Trophoblast cell (in vitro differentiated cells and primary cell): ENCODE measurements around the gene NRK.
A peak's percentile ranks its signal among the peaks of the same experiment; 100 is the strongest.

ENCODE experiments used
- DNase-seq, 2 donors: peaks; one replicate each; pipeline ENCODE4 v3.0.0-alpha.2; 2016
- H2AFZ ChIP-seq: 2 replicates; pipeline ENCODE4 v1.6.1; 2013; ENCODE audit warnings: low read length, moderate library complexity, mild to moderate bottlenecking; ENCODE audit not compliant: insufficient read depth, poor library complexity
- H2AK5ac ChIP-seq: 2 replicates; pipeline ENCODE4 v1.6.1; 2013; ENCODE audit warnings: mild to moderate bottlenecking, low read length
- H2BK120ac ChIP-seq: 2 replicates; pipeline ENCODE4 v1.6.1; 2013; ENCODE audit warnings: low read length, mild to moderate bottlenecking, moderate library complexity; ENCODE audit not compliant: insufficient read depth, poor library complexity
- H2BK12ac ChIP-seq: 2 replicates; pipeline ENCODE4 v1.6.1; 2013; ENCODE audit warnings: mild to moderate bottlenecking, low read length, moderate library complexity
- H2BK5ac ChIP-seq: 2 replicates; pipeline ENCODE4 v1.6.1; 2013; ENCODE audit warnings: low read length, low read depth, moderate library complexity, mild to moderate bottlenecking; ENCODE audit not compliant: poor library complexity
- H3K14ac ChIP-seq: 2 replicates; pipeline ENCODE4 v1.6.1; 2013; ENCODE audit warnings: mild to moderate bottlenecking, low read length
- H3K18ac ChIP-seq: 2 replicates; pipeline ENCODE4 v1.6.1; 2013; ENCODE audit warnings: mild to moderate bottlenecking, low read length
- H3K23ac ChIP-seq: 2 replicates; pipeline ENCODE4 v1.6.1; 2013; ENCODE audit warnings: low read length
- H3K27ac ChIP-seq: 2 replicates; pipeline ENCODE4 v1.5.1; 2013; ENCODE audit warnings: low read depth, mild to moderate bottlenecking, inconsistent platforms, low read length, moderate library complexity
- H3K27me3 ChIP-seq: 2 replicates; pipeline ENCODE4 v1.6.1; 2013; ENCODE audit warnings: inconsistent platforms, mild to moderate bottlenecking, low read length, moderate library complexity; ENCODE audit not compliant: insufficient read depth
- H3K36me3 ChIP-seq, 2 experiments: 1 replicate in 1 of 2; 2 replicates in 1 of 2; pipeline ENCODE4 v1.6.1; 2013; ENCODE audit warnings: low read length in 2 of 2, mild to moderate bottlenecking in 2 of 2, moderate library complexity in 1 of 2; ENCODE audit not compliant: insufficient read depth in 2 of 2, control insufficient read depth in 1 of 2
- H3K4ac ChIP-seq: 2 replicates; pipeline ENCODE4 v1.6.1; 2013; ENCODE audit warnings: low read depth, mild to moderate bottlenecking, low read length, moderate library complexity
- H3K4me1 ChIP-seq, 2 experiments: 1 replicate in 1 of 2; 2 replicates in 1 of 2; pipeline ENCODE4 v1.6.1; 2013; ENCODE audit warnings: low read length in 2 of 2, mild to moderate bottlenecking in 2 of 2, moderate library complexity in 1 of 2; ENCODE audit not compliant: insufficient read depth in 2 of 2, control insufficient read depth in 1 of 2
- H3K4me2 ChIP-seq: 2 replicates; pipeline ENCODE4 v1.6.1; 2013; ENCODE audit warnings: inconsistent platforms, mild to moderate bottlenecking, low read length, moderate library complexity
- H3K4me3 ChIP-seq: 2 replicates; pipeline ENCODE4 v1.5.1; 2013; ENCODE audit warnings: mild to moderate bottlenecking, low read depth, low read length, inconsistent platforms
- H3K79me1 ChIP-seq: one replicate; pipeline ENCODE4 v1.6.1; 2013; ENCODE audit warnings: low read length
- H3K79me2 ChIP-seq: 2 replicates; pipeline ENCODE4 v1.6.1; 2013; ENCODE audit warnings: low read length, mild to moderate bottlenecking; ENCODE audit not compliant: control insufficient read depth, insufficient read depth, poor library complexity
- H3K9ac ChIP-seq: 2 replicates; pipeline ENCODE4 v1.6.1; 2013; ENCODE audit warnings: mild to moderate bottlenecking, low read length
- H3K9me3 ChIP-seq: 2 replicates; pipeline ENCODE4 v1.6.1; 2013; ENCODE audit warnings: low read depth, mild to moderate bottlenecking, control low read depth, inconsistent platforms, low read length; ENCODE audit not compliant: insufficient read depth
- H4K12ac ChIP-seq: 2 replicates; pipeline ENCODE4 v1.6.1; 2013; ENCODE audit warnings: low read depth, mild to moderate bottlenecking, low read length, moderate library complexity
- H4K8ac ChIP-seq: 2 replicates; pipeline ENCODE4 v1.6.1; 2013; ENCODE audit warnings: low read depth, mild to moderate bottlenecking, low read length, moderate library complexity
- H4K91ac ChIP-seq: one replicate; pipeline ENCODE4 v1.6.1; 2013; ENCODE audit warnings: low read depth, mild to moderate bottlenecking, low read length, moderate library complexity
- WGBS: extraction: QIAGEN DNeasy Blood & Tissue Kit; methylation state at CpG from one replicate; pipeline ENCODE4 v1.1.7; 2013; ENCODE audit warnings: missing lambda C conversion rate; ENCODE audit not compliant: insufficient read length, insufficient coverage; ENCODE audit errors: extremely low coverage; 5-methylcytosine and 5-hydroxymethylcytosine counted together

NRK gene

GRCh38 chrX:105969487-105969886 lies 147.1 kb downstream of the NRK start:
- H3K27me3 ChIP-seq = no peaks in the 10 kb centered on the region
- H3K79me1 ChIP-seq = no peaks in the 10 kb centered on the region
- no peaks in the 10 kb centered on the region for H3K79me2 ChIP-seq
- H3K14ac ChIP-seq = no peak overlapping the region
- H3K27ac ChIP-seq = no peak overlapping the region
- H3K4ac ChIP-seq = no peak overlapping the region
- H3K4me2 ChIP-seq = no peak overlapping the region
- no peak overlapping the region for H2BK5ac ChIP-seq
- no peak overlapping the region for H4K8ac ChIP-seq
- no peak overlapping the region for H3K23ac ChIP-seq
- no peaks in the 10 kb centered on the region for H3K9me3 ChIP-seq
- WGBS = no CpG with 5 or more reads among the region's 5 CpGs
- peak in 1 of 2 donors; percentile 9 for DNase-seq
- no peak overlapping the region for H4K91ac ChIP-seq
- no peak overlapping the region for H2BK120ac ChIP-seq
- H3K4me3 ChIP-seq = no peak overlapping the region
- H3K4me1 ChIP-seq = no peaks in the 10 kb centered on the region
- H3K36me3 ChIP-seq = no peaks in the 10 kb centered on the region
- H2BK12ac ChIP-seq = no peak overlapping the region
- no peak overlapping the region for H2AFZ ChIP-seq
- H4K12ac ChIP-seq = no peak overlapping the region
- no peak overlapping the region for H2AK5ac ChIP-seq
- H3K18ac ChIP-seq = no peak overlapping the region
- H3K9ac ChIP-seq = no peak overlapping the region

- no peak overlapping the region for H3K23ac ChIP-seq
- no peak overlapping the region for H3K18ac ChIP-seq
- no peak overlapping the region for H2BK12ac ChIP-seq
- no peak overlapping the region for H3K4me2 ChIP-seq
- H3K36me3 ChIP-seq = no peaks in the 10 kb centered on the region
- no CpG with 5 or more reads among the region's 3 CpGs for WGBS
- H3K4me3 ChIP-seq = no peak overlapping the region
- no peak overlapping the region for H3K27ac ChIP-seq
- H3K14ac ChIP-seq = no peak overlapping the region
- H3K9ac ChIP-seq = no peak overlapping the region
- H2AK5ac ChIP-seq = no peak overlapping the region
- no peak overlapping the region for H3K4ac ChIP-seq
- H2BK120ac ChIP-seq = no peak overlapping the region
- H3K9me3 ChIP-seq = no peaks in the 10 kb centered on the region
- no peaks in the 10 kb centered on the region for H3K79me1 ChIP-seq
- no peak overlapping the region for H4K8ac ChIP-seq
- no peaks in the 10 kb centered on the region for H3K79me2 ChIP-seq
- H3K4me1 ChIP-seq = no peaks in the 10 kb centered on the region
- H3K27me3 ChIP-seq = no peaks in the 10 kb centered on the region
- H4K91ac ChIP-seq = no peak overlapping the region
- H4K12ac ChIP-seq = no peak overlapping the region
- DNase-seq = no peak
- H2BK5ac ChIP-seq = no peak overlapping the region
- H2AFZ ChIP-seq = no peak overlapping the region
Observed at GRCh38 chrX:105972690-105973386, 150.5 kb downstream of the NRK start.

GRCh38 chrX:105973387-105973739 lies 151.0 kb downstream of the NRK start:
- H3K36me3 ChIP-seq = no peaks in the 10 kb centered on the region
- no peak overlapping the region for H3K14ac ChIP-seq
- no peak overlapping the region for H3K4ac ChIP-seq
- H3K79me1 ChIP-seq = no peaks in the 10 kb centered on the region
- H3K4me1 ChIP-seq = no peaks in the 10 kb centered on the region
- no peak overlapping the region for H2BK12ac ChIP-seq
- H3K27ac ChIP-seq = no peak overlapping the region
- no peak overlapping the region for H4K12ac ChIP-seq
- H2AFZ ChIP-seq = no peak overlapping the region
- H2AK5ac ChIP-seq = no peak overlapping the region
- no peak overlapping the region for H4K8ac ChIP-seq
- H3K9ac ChIP-seq = no peak overlapping the region
- no peaks in the 10 kb centered on the region for H3K9me3 ChIP-seq
- H3K4me3 ChIP-seq = no peak overlapping the region
- H2BK5ac ChIP-seq = no peak overlapping the region
- no peaks in the 10 kb centered on the region for H3K27me3 ChIP-seq
- H4K91ac ChIP-seq = no peak overlapping the region
- WGBS = no CpG with 5 or more reads among the region's 3 CpGs
- H3K23ac ChIP-seq = no peak overlapping the region
- no peaks in the 10 kb centered on the region for H3K79me2 ChIP-seq
- no peak overlapping the region for H3K4me2 ChIP-seq
- DNase-seq = no peak
- no peak overlapping the region for H2BK120ac ChIP-seq
- no peak overlapping the region for H3K18ac ChIP-seq

GRCh38 chrX:105975382-105975781 lies 153.0 kb downstream of the NRK start:
- Histone ChIP-seq H3K4ac (no peak overlapping the region), H3K18ac (no peak overlapping the region), H3K36me3 (no peaks in the 10 kb centered on the region), H3K27me3 (no peaks in the 10 kb centered on the region), H3K9ac (no peak overlapping the region), H3K4me1 (no peaks in the 10 kb centered on the region), H3K79me2 (no peaks in the 10 kb centered on the region), H2AK5ac (no peak overlapping the region), H2BK12ac (no peak overlapping the region), H4K12ac (no peak overlapping the region), H3K14ac (no peak overlapping the region), H2BK5ac (no peak overlapping the region), H4K8ac (no peak overlapping the region), H3K4me2 (no peak overlapping the region), H3K9me3 (no peaks in the 10 kb centered on the region), H2AFZ (no peak overlapping the region), H3K79me1 (no peaks in the 10 kb centered on the region), H3K4me3 (no peak overlapping the region), H2BK120ac (no peak overlapping the region), H3K23ac (no peak overlapping the region), H4K91ac (no peak overlapping the region), H3K27ac (no peak overlapping the region)
- peak in 1 of 2 donors; percentile 25 for DNase-seq
